Hepatocyte (in vitro differentiated cells): ENCODE measurements around the gene KCTD8.

Experiments
- EZH2 ChIP-seq: fragments of 200-600 bp; sonication (generic); IDR thresholded peaks from 2 replicates; pipeline ENCODE4 v1.6.1; 2016; ENCODE audit warnings: antibody characterized with exemption, mild to moderate bottlenecking, borderline replicate concordance
- EZH2phosphoT487 ChIP-seq: fragments of 200-600 bp; sonication (generic); IDR thresholded peaks from one replicate; pipeline ENCODE4 v1.6.1; 2018; ENCODE audit warnings: antibody characterized with exemption, mild to moderate bottlenecking, low read depth, moderate library complexity; ENCODE audit not compliant: unreplicated experiment, severe bottlenecking
- TF ChIP-seq, protein P1 (sequence below): fragments of 200-600 bp; sonication (generic); IDR thresholded peaks from 2 replicates; pipeline ENCODE4 v1.5.1; 2016; ENCODE audit warnings: antibody characterized with exemption, mild to moderate bottlenecking; ENCODE audit not compliant: poor library complexity

DNA sequence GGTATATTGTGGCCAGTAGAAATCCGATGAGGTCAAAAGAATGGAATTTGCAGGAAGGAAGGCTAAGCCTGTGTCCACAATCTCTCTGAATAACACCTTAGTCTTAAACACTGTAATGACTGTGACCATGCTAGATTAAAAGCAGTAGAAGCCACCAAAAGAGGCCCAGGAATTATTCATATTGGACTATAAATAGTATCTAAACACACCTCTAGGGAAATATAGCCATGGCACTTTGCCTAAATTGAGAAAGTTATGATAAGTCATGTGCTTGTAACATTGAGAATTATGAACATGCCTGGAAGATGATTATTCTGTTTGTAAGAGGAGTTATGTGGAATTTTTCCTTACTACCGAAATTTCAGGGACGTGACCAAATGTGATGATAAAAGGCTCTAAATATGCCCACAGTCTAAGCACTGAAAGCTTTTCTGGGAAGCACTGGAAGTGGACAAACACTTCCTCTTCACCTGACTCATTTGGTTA is 298.5 kb downstream of the KCTD8 start:
- TF ChIP-seq EZH2 (no peak), EZH2phosphoT487 (no peak)
- TF ChIP-seq, protein P1, sequence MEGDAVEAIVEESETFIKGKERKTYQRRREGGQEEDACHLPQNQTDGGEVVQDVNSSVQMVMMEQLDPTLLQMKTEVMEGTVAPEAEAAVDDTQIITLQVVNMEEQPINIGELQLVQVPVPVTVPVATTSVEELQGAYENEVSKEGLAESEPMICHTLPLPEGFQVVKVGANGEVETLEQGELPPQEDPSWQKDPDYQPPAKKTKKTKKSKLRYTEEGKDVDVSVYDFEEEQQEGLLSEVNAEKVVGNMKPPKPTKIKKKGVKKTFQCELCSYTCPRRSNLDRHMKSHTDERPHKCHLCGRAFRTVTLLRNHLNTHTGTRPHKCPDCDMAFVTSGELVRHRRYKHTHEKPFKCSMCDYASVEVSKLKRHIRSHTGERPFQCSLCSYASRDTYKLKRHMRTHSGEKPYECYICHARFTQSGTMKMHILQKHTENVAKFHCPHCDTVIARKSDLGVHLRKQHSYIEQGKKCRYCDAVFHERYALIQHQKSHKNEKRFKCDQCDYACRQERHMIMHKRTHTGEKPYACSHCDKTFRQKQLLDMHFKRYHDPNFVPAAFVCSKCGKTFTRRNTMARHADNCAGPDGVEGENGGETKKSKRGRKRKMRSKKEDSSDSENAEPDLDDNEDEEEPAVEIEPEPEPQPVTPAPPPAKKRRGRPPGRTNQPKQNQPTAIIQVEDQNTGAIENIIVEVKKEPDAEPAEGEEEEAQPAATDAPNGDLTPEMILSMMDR = no peak
